H9 (cell line): Measurements from ENCODE around the gene PPP2R3B. TPM values are rescaled to one million over a fixed set of nuclear protein-coding genes. Genes with fewer than 3 reads are reported as not detected.

ENCODE experiments used
- DNase-seq: peaks from one replicate; pipeline ENCODE4 v3.0.0-alpha.2; 2017
- H2AFZ ChIP-seq: one replicate; pipeline ENCODE4 v1.6.1; 2013; ENCODE audit warnings: mild to moderate bottlenecking, low read length, control low read depth, moderate library complexity
- H2AK5ac ChIP-seq: 2 replicates; pipeline ENCODE4 v1.6.1; 2013; ENCODE audit warnings: low read length, control low read depth, mixed read lengths; ENCODE audit not compliant: insufficient read length
- H2BK120ac ChIP-seq: one replicate; pipeline ENCODE4 v1.6.1; 2013; ENCODE audit warnings: low read depth, mild to moderate bottlenecking, low read length, control low read depth, inconsistent platforms; ENCODE audit not compliant: poor library complexity, severe bottlenecking
- H2BK12ac ChIP-seq: 2 replicates; pipeline ENCODE4 v1.6.1; 2013; ENCODE audit warnings: low read length, control low read depth, mixed read lengths, low read depth; ENCODE audit not compliant: insufficient read length
- H2BK15ac ChIP-seq: 2 replicates; pipeline ENCODE4 v1.6.1; 2013; ENCODE audit warnings: low read depth, low read length, control low read depth
- H2BK20ac ChIP-seq: one replicate; pipeline ENCODE4 v1.6.1; 2013; ENCODE audit warnings: low read depth, mild to moderate bottlenecking, low read length, control low read depth, inconsistent platforms; ENCODE audit not compliant: poor library complexity, severe bottlenecking
- H2BK5ac ChIP-seq: 2 replicates; pipeline ENCODE4 v1.6.1; 2013; ENCODE audit warnings: low read length, control low read depth, mixed read lengths; ENCODE audit not compliant: insufficient read length
- H3K14ac ChIP-seq: 2 replicates; pipeline ENCODE4 v1.6.1; 2013; ENCODE audit warnings: low read length, control low read depth; ENCODE audit not compliant: insufficient read depth
- H3K18ac ChIP-seq: 2 replicates; pipeline ENCODE4 v1.6.1; 2013; ENCODE audit warnings: low read depth, mild to moderate bottlenecking, mixed read lengths, low read length, control low read depth; ENCODE audit not compliant: insufficient read length
- H3K23ac ChIP-seq: 2 replicates; pipeline ENCODE4 v1.6.1; 2013; ENCODE audit warnings: low read length, control low read depth, mixed read lengths, low read depth; ENCODE audit not compliant: insufficient read length
- H3K23me2 ChIP-seq: 2 replicates; pipeline ENCODE4 v1.6.1; 2013; ENCODE audit warnings: low read depth, mild to moderate bottlenecking, mixed read lengths, low read length, control low read depth; ENCODE audit not compliant: insufficient read length, poor library complexity, severe bottlenecking
- H3K27ac ChIP-seq: 2 replicates; pipeline ENCODE4 v1.5.1; 2013; ENCODE audit warnings: low read length, control low read depth, mixed read lengths, low read depth; ENCODE audit not compliant: insufficient read length
- H3K27me3 ChIP-seq: 2 replicates; pipeline ENCODE4 v1.6.1; 2013; ENCODE audit warnings: low read length, control low read depth, inconsistent platforms; ENCODE audit not compliant: insufficient read depth
- H3K4ac ChIP-seq: 2 replicates; pipeline ENCODE4 v1.6.1; 2013; ENCODE audit warnings: low read depth, mild to moderate bottlenecking, control low read depth, inconsistent platforms, low read length, moderate library complexity
- H3K4me1 ChIP-seq: 2 replicates; pipeline ENCODE4 v1.6.1; 2013; ENCODE audit warnings: low read length, control low read depth, inconsistent platforms; ENCODE audit not compliant: insufficient read depth
- H3K4me2 ChIP-seq: 2 replicates; pipeline ENCODE4 v1.6.1; 2013; ENCODE audit warnings: low read length, control low read depth, mixed read lengths; ENCODE audit not compliant: insufficient read length, insufficient read depth
- H3K56ac ChIP-seq: 2 replicates; pipeline ENCODE4 v1.6.1; 2013; ENCODE audit warnings: low read depth, mild to moderate bottlenecking, mixed read lengths, low read length, control low read depth; ENCODE audit not compliant: insufficient read length
- H3K79me1 ChIP-seq: 2 replicates; pipeline ENCODE4 v1.6.1; 2013; ENCODE audit warnings: low read depth, mild to moderate bottlenecking, moderate library complexity, low read length, control low read depth, inconsistent platforms; ENCODE audit not compliant: insufficient read depth, poor library complexity, severe bottlenecking
- H3K79me2 ChIP-seq: 2 replicates; pipeline ENCODE4 v1.6.1; 2013; ENCODE audit warnings: low read length, control low read depth, inconsistent platforms; ENCODE audit not compliant: insufficient read depth
- H3K9ac ChIP-seq: 2 replicates; pipeline ENCODE4 v1.6.1; 2013; ENCODE audit warnings: low read length, control low read depth, mixed read lengths; ENCODE audit not compliant: insufficient read length; ENCODE audit errors: extremely low read depth
- H3K9me3 ChIP-seq: one replicate; pipeline ENCODE4 v1.6.1; 2013; ENCODE audit warnings: low read depth, low read length, inconsistent platforms; ENCODE audit not compliant: control insufficient read depth
- H3T11ph ChIP-seq: one replicate; pipeline ENCODE4 v1.6.1; 2013; ENCODE audit warnings: mild to moderate bottlenecking, low read length, control low read depth, inconsistent platforms
- H4K20me1 ChIP-seq: one replicate; pipeline ENCODE4 v1.6.1; 2013; ENCODE audit not compliant: control insufficient read depth, insufficient read length, insufficient read depth
- H4K5ac ChIP-seq: 2 replicates; pipeline ENCODE4 v1.6.1; 2013; ENCODE audit warnings: low read depth, mild to moderate bottlenecking, mixed read lengths, low read length, control low read depth; ENCODE audit not compliant: insufficient read length
- H4K8ac ChIP-seq: replicated peaks from 2 replicates; pipeline ENCODE4 v1.6.1; 2013; ENCODE audit warnings: low read length, control low read depth, mixed read lengths, low read depth; ENCODE audit not compliant: insufficient read length
- H4K91ac ChIP-seq: 2 replicates; pipeline ENCODE4 v1.6.1; 2013; ENCODE audit warnings: low read depth, mild to moderate bottlenecking, moderate library complexity, mixed read lengths, low read length, control low read depth; ENCODE audit not compliant: insufficient read length
- H3K27ac Mint-ChIP-seq, 3 experiments: 2 replicates in 2 of 3; 3 replicates in 1 of 3; pipeline ENCODE4 v1.8.0; 2020 to 2021; ENCODE audit warnings: mixed read lengths in 3 of 3, mild to moderate bottlenecking in 1 of 3, moderate library complexity in 1 of 3
- H3K27me3 Mint-ChIP-seq: 2 replicates; pipeline ENCODE4 v1.8.0; 2021; ENCODE audit warnings: low read depth, mild to moderate bottlenecking, moderate library complexity, mixed read lengths
- H3K36me3 Mint-ChIP-seq, 3 experiments: 2 replicates in 2 of 3; 3 replicates in 1 of 3; pipeline ENCODE4 v1.8.0; 2020 to 2021; ENCODE audit warnings: low read depth in 3 of 3, mixed read lengths in 3 of 3; ENCODE audit not compliant: insufficient read depth in 1 of 3
- H3K4me1 Mint-ChIP-seq, 2 experiments: 2 replicates each; pipeline ENCODE4 v1.8.0; 2020; ENCODE audit warnings: mixed read lengths in 2 of 2
- H3K4me3 Mint-ChIP-seq, 2 experiments: 2 replicates in 1 of 2; 3 replicates in 1 of 2; pipeline ENCODE4 v1.8.0; 2020 to 2021; ENCODE audit warnings: mild to moderate bottlenecking in 2 of 2, mixed read lengths in 2 of 2, moderate library complexity in 1 of 2
- H3K9me3 Mint-ChIP-seq, 2 experiments: 2 replicates in 1 of 2; 3 replicates in 1 of 2; pipeline ENCODE4 v1.8.0; 2020; ENCODE audit warnings: mild to moderate bottlenecking in 2 of 2, mixed read lengths in 2 of 2, moderate library complexity in 1 of 2
- CTCF ChIP-seq: fragments of 200-600 bp; sonication (generic); conservative IDR thresholded peaks from 3 replicates; pipeline ENCODE4 v1.8.0; 2021; ENCODE audit warnings: antibody characterized with exemption, mild to moderate bottlenecking
- WGBS: extraction: QIAGEN DNeasy Blood & Tissue Kit; methylation state at CpG from one replicate; pipeline ENCODE4 v1.1.7; 2013; ENCODE audit warnings: missing lambda C conversion rate, low lambda C conversion rate, mixed read lengths; ENCODE audit not compliant: insufficient read length; ENCODE audit errors: extremely low coverage; 5-methylcytosine and 5-hydroxymethylcytosine counted together
- total RNA-seq: library from RNA; stranded (reverse); gene quantifications from 2 replicates; pipeline ENCODE4 v1.2.1, GENCODE V29; 2021

The PPP2R3B gene
- total RNA-seq, 1 experiment from 2014 or later: 72.1 TPM

GRCh38 chrX:334331-334891, 52.3 kb downstream of the PPP2R3B start:
- Histone ChIP-seq H2AFZ (no peak overlapping the region), H3T11ph (no peak overlapping the region), H3K23me2 (no peaks in the 10 kb centered on the region), H2BK12ac (no peak overlapping the region), H2BK120ac (no peak overlapping the region), H3K79me2 (no peaks in the 10 kb centered on the region), H3K27me3 (no peaks in the 10 kb centered on the region), H4K8ac (no peak overlapping the region), H3K4me2 (no peak overlapping the region), H2BK15ac (no peak overlapping the region), H2BK20ac (no peak overlapping the region), H3K9me3 (no peaks in the 10 kb centered on the region), H3K4me1 (no peaks in the 10 kb centered on the region), H4K91ac (no peak overlapping the region), H3K4ac (no peak overlapping the region), H3K56ac (no peak overlapping the region), H4K20me1 (no peaks in the 10 kb centered on the region), H3K27ac (no peak overlapping the region), H2AK5ac (no peak overlapping the region), H3K14ac (no peak overlapping the region), H3K18ac (no peak overlapping the region), H3K79me1 (no peaks in the 10 kb centered on the region), H4K5ac (no peak overlapping the region), H3K9ac (no peak overlapping the region), H2BK5ac (no peak overlapping the region), H3K23ac (no peak overlapping the region)
- H3K4me1 Mint-ChIP-seq: 0 out of 4 replicates have a peak, but pooled peaks cover 0 to 2% of the 10 kb centered on the region in 2 experiments
- H3K36me3 Mint-ChIP-seq: peaks cover 23 to 41% (median 34%) of the 10 kb centered on the region in 3 experiments
- no CpG with 5 or more reads among the region's 53 CpGs for WGBS
- no peak overlapping the region for H3K27ac Mint-ChIP-seq
- H3K27me3 Mint-ChIP-seq: no peaks in the 10 kb centered on the region; the same call in 1 of the 2 replicates
- H3K9me3 Mint-ChIP-seq: peaks cover 3 to 4% of the 10 kb centered on the region in 2 experiments
- DNase-seq: no peak
- H3K4me3 Mint-ChIP-seq: no peak overlapping the region
- no peak for TF ChIP-seq CTCF
